Neural progenitor cell (in vitro differentiated cells): ENCODE data around the gene SMAD6. TPM values are rescaled to one million over a fixed set of nuclear protein-coding genes. Genes with fewer than 3 reads are reported as not detected.

Experiments
- DNase-seq: peaks from one replicate; pipeline ENCODE4 v3.0.0-alpha.2; 2016; ENCODE audit warnings: low spot score
- H2AFZ ChIP-seq: fragments of 200-600 bp; sonication (generic); replicated peaks from 2 replicates; pipeline ENCODE4 v1.6.1; 2016; ENCODE audit warnings: antibody characterized with exemption
- H3F3A ChIP-seq: fragments of 200-600 bp; sonication (generic); 2 replicates; pipeline ENCODE4 v1.6.1; 2016; ENCODE audit warnings: antibody characterized with exemption, low read depth
- H3K27ac ChIP-seq: fragments of 200-600 bp; sonication (generic); 2 replicates; pipeline ENCODE4 v1.5.1; 2016; ENCODE audit warnings: mild to moderate bottlenecking
- H3K27me3 ChIP-seq: fragments of 200-600 bp; sonication (generic); 2 replicates; pipeline ENCODE4 v1.6.1; 2016; ENCODE audit warnings: mild to moderate bottlenecking, moderate library complexity
- H3K36me3 ChIP-seq: fragments of 200-600 bp; sonication (generic); 2 replicates; pipeline ENCODE4 v1.5.1; 2016
- H3K4me1 ChIP-seq: fragments of 200-600 bp; sonication (generic); 2 replicates; pipeline ENCODE4 v1.6.1; 2016; ENCODE audit warnings: mixed run types
- H3K4me2 ChIP-seq: fragments of 200-600 bp; sonication (generic); 2 replicates; pipeline ENCODE4 v1.6.1; 2016
- H3K4me3 ChIP-seq: fragments of 200-600 bp; sonication (generic); 2 replicates; pipeline ENCODE4 v1.5.1; 2016
- H3K79me2 ChIP-seq: fragments of 200-600 bp; sonication (generic); 2 replicates; pipeline ENCODE4 v1.6.1; 2016; ENCODE audit warnings: low read depth
- H3K9ac ChIP-seq: fragments of 200-600 bp; sonication (generic); 2 replicates; pipeline ENCODE4 v1.6.1; 2016
- H3K9me3 ChIP-seq: fragments of 200-600 bp; sonication (generic); 2 replicates; pipeline ENCODE4 v1.5.1; 2016; ENCODE audit warnings: low read depth
- H4K20me1 ChIP-seq: fragments of 200-600 bp; sonication (generic); 2 replicates; pipeline ENCODE4 v1.6.1; 2016; ENCODE audit warnings: low read depth
- H3K27ac Mint-ChIP-seq: 3 replicates; pipeline ENCODE4 v1.8.0; 2021; ENCODE audit warnings: mixed read lengths
- H3K27me3 Mint-ChIP-seq: 2 replicates; pipeline ENCODE4 v1.8.0; 2022; ENCODE audit warnings: low read depth, mild to moderate bottlenecking, inconsistent platforms, moderate library complexity, mixed read lengths; ENCODE audit not compliant: insufficient read depth
- H3K36me3 Mint-ChIP-seq: 3 replicates; pipeline ENCODE4 v1.8.0; 2021; ENCODE audit warnings: mixed read lengths
- H3K4me1 Mint-ChIP-seq: 3 replicates; pipeline ENCODE4 v1.8.0; 2021; ENCODE audit warnings: mixed read lengths
- H3K4me3 Mint-ChIP-seq: 3 replicates; pipeline ENCODE4 v1.8.0; 2021; ENCODE audit warnings: mild to moderate bottlenecking, moderate library complexity, mixed read lengths
- H3K9me3 Mint-ChIP-seq: 3 replicates; pipeline ENCODE4 v1.8.0; 2020; ENCODE audit warnings: mixed read lengths
- CTCF ChIP-seq: fragments of 200-600 bp; sonication (generic); IDR thresholded peaks from 2 replicates; pipeline ENCODE4 v1.5.1; 2017; ENCODE audit warnings: antibody characterized with exemption, mild to moderate bottlenecking
- EZH2 ChIP-seq: fragments of 200-600 bp; sonication (generic); IDR thresholded peaks from 2 replicates; pipeline ENCODE4 v1.6.1; 2017; ENCODE audit warnings: antibody characterized with exemption, mild to moderate bottlenecking, moderate library complexity
- EZH2phosphoT487 ChIP-seq: fragments of 200-600 bp; sonication (generic); IDR thresholded peaks from 2 replicates; pipeline ENCODE4 v1.6.1; 2017; ENCODE audit warnings: antibody characterized with exemption
- total RNA-seq: library from RNA; depleted of rRNA; stranded (reverse); fragments of >200 nt; gene quantifications from 2 replicates; pipeline ENCODE4 v1.2.3, GENCODE V29; 2015; ENCODE audit warnings: low replicate concordance

The SMAD6 gene
- total RNA-seq, 1 donor from 2014 or later: 3.4 TPM

DNA sequence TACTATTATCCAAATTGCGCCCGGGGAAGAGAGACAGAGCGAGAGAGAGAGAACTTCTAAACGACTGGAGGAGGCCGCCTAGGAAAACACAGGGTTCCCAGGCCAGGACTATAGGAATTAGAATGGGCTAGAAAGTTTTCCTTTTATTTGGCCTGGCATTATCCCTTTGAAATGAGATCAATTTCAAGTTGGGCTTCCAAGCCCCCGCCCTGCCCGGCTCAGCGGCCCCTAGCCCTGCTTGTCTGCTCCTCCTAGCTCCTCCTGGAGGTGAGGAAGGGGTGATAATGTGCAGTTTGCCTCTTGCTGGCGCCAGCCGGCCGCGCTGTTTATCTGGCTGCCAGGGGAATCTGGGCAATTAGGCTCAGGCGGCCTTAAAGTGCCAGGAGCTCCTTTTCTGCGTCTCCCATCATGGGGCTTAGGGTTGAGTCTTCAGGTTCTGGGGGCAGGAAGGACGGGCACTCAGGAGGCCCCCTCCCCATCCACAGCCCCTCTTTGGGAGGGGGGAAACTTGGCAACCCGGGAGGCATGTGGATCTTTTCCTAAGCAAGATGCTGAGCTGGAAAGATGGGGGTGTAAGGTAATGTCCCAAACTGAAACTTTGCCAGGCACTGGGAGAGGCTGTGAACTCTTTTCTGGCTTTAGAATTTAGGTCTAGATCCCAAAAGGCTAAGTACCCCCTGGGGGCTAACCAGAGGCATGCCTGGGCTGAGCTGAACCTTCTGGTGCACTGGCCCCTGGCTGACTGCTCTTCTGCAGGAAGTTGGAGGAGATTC is 5.5 kb downstream of the SMAD6 start:
- Mint-ChIP-seq H3K4me1 (peaks cover 51% of the 10 kb centered on the region), H3K4me3 (no peak overlapping the region), H3K9me3 (no peaks in the 10 kb centered on the region), H3K36me3 (peaks cover 2% of the 10 kb centered on the region), H3K27me3 (peaks cover 14% of the 10 kb centered on the region), H3K27ac (peak overlapping the region; percentile 50)
- Histone ChIP-seq H4K20me1 (peaks cover 47% of the 10 kb centered on the region), H3K9ac (no peak overlapping the region), H3K9me3 (no peaks in the 10 kb centered on the region), H3K27me3 (peaks cover 25% of the 10 kb centered on the region), H3F3A (peaks cover 17% of the 10 kb centered on the region), H3K4me2 (peak overlapping the region; percentile 62), H3K79me2 (peaks cover 44% of the 10 kb centered on the region), H3K27ac (no peak overlapping the region), H3K4me3 (peak overlapping the region; percentile 16), H3K4me1 (peaks cover 39% of the 10 kb centered on the region), H2AFZ (no peak overlapping the region), H3K36me3 (no peaks in the 10 kb centered on the region)
- TF ChIP-seq CTCF (peak; percentile 51), EZH2phosphoT487 (no peak)
- DNase-seq: peak; percentile 88

DNA sequence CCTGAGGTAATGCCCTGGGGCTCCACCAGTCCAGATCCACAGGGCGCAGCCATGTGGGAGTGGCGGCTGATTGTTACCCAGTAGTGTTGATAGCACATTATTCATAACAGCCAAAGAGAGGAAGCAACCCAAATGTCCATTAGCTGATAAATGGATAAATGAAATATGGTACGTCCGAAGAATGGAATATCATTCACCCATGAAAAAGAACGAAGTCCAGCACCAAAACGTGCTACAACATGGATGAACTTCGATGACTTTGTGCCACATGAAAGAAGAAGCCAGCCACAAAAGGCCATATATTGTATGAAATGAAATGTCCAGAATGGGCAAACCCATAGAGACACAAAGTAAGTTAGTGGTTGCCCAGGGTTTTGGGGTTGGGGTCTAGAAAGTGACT is 6.4 kb downstream of the SMAD6 start:
- H3K36me3 ChIP-seq: no peaks in the 10 kb centered on the region

GRCh38 chr15:66709884-66710283 is 7.8 kb downstream of the SMAD6 start:
- H3K4me1 Mint-ChIP-seq: peaks cover 55% of the 10 kb centered on the region
- TF ChIP-seq EZH2phosphoT487 (no peak), EZH2 (no peak), CTCF (no peak)

More for the DNA sequence above, 6.4 kb downstream of the SMAD6 start:
- Histone ChIP-seq H3K4me2 (no peak overlapping the region), H3K27me3 (peaks cover 17% of the 10 kb centered on the region), H3K9me3 (no peaks in the 10 kb centered on the region), H3K79me2 (peaks cover 36% of the 10 kb centered on the region), H4K20me1 (peaks cover 47% of the 10 kb centered on the region), H3K27ac (no peak overlapping the region), H3K9ac (no peak overlapping the region), H3K4me3 (no peak overlapping the region), H3F3A (peaks cover 15% of the 10 kb centered on the region), H2AFZ (no peak overlapping the region), H3K4me1 (peaks cover 39% of the 10 kb centered on the region)
- H3K27ac Mint-ChIP-seq: no peak overlapping the region
- H3K4me1 Mint-ChIP-seq: peaks cover 51% of the 10 kb centered on the region
- TF ChIP-seq EZH2phosphoT487: no peak
- TF ChIP-seq EZH2: no peak
- no peak for TF ChIP-seq CTCF
- no peak for DNase-seq
- no peaks in the 10 kb centered on the region for H3K9me3 Mint-ChIP-seq
- peaks cover 2% of the 10 kb centered on the region for H3K36me3 Mint-ChIP-seq
- H3K27me3 Mint-ChIP-seq: peaks cover 14% of the 10 kb centered on the region
- H3K4me3 Mint-ChIP-seq: no peak overlapping the region

More at GRCh38 chr15:66709884-66710283, 7.8 kb downstream of the SMAD6 start:
- Histone ChIP-seq H3K9me3 (no peaks in the 10 kb centered on the region), H3K9ac (no peak overlapping the region), H3K27me3 (peaks cover 2% of the 10 kb centered on the region), H3K27ac (no peak overlapping the region), H3K79me2 (peaks cover 22% of the 10 kb centered on the region), H3K4me2 (no peak overlapping the region), H3K4me3 (no peak overlapping the region), H4K20me1 (peaks cover 36% of the 10 kb centered on the region), H2AFZ (no peak overlapping the region), H3K4me1 (peaks cover 35% of the 10 kb centered on the region), H3F3A (peaks cover 21% of the 10 kb centered on the region), H3K36me3 (no peaks in the 10 kb centered on the region)
- H3K9me3 Mint-ChIP-seq: no peaks in the 10 kb centered on the region
- peaks cover 2% of the 10 kb centered on the region for H3K36me3 Mint-ChIP-seq
- H3K4me3 Mint-ChIP-seq: no peak overlapping the region
- no peak overlapping the region for H3K27ac Mint-ChIP-seq
- peaks cover 8% of the 10 kb centered on the region for H3K27me3 Mint-ChIP-seq
- no peak for DNase-seq
